Mammary epithelial cell (primary cell): ENCODE results near the gene DGLUCY.

ENCODE experiments used
- CTCF ChIP-seq, 2 donors: IDR thresholded peaks in 1 of 2; conservative IDR thresholded peaks in 1 of 2; 2 replicates each; pipeline ENCODE4 v1.5.1; 2011 to 2012; ENCODE audit warnings: inconsistent platforms in 2 of 2, low read length in 2 of 2, mild to moderate bottlenecking in 2 of 2, control low read depth in 1 of 2, low read depth in 1 of 2; ENCODE audit not compliant: insufficient read depth in 1 of 2; ENCODE audit errors: extremely low read depth in 1 of 2
- EZH2 ChIP-seq: IDR thresholded peaks from 2 replicates; pipeline ENCODE4 v1.6.1; 2012; ENCODE audit warnings: low read length, inconsistent platforms, borderline replicate concordance

GRCh38 chr14:91186515-91187066 is 72.7 kb downstream of the DGLUCY start:
- TF ChIP-seq EZH2 (no peak), CTCF (conservative IDR thresholded peaks at IDR 0.05 in 1 of 2, IDR thresholded peaks at IDR 0.05 in 1 of 2; ENCODE audit: extremely low read depth in 1 of 2, insufficient read depth in 1 of 2, low read depth in 1 of 2, low read length in 2 of 2) (no peak)
